Parathyroid adenoma (tissue), 2 donors: ENCODE data around the gene POSTN.

Experiments
- H2AFZ ChIP-seq: fragments of 300-600 bp; sonication (generic); one replicate; pipeline ENCODE4 v1.7.0; 2017; ENCODE audit warnings: antibody characterized with exemption, mild to moderate bottlenecking
- H3K27ac ChIP-seq: fragments of 300-600 bp; sonication (generic); one replicate; pipeline ENCODE4 v1.7.0; 2017
- H3K27me3 ChIP-seq: fragments of 300-600 bp; sonication (generic); one replicate; pipeline ENCODE4 v1.7.0; 2017; ENCODE audit warnings: low read length; ENCODE audit not compliant: control insufficient read depth, insufficient read depth
- H3K36me3 ChIP-seq: fragments of 300-600 bp; sonication (generic); one replicate; pipeline ENCODE4 v1.7.0; 2017; ENCODE audit warnings: low read length; ENCODE audit not compliant: control insufficient read depth, insufficient read depth
- H3K4me1 ChIP-seq: fragments of 300-600 bp; sonication (generic); one replicate; pipeline ENCODE4 v1.7.0; 2017; ENCODE audit warnings: control low read depth
- H3K4me2 ChIP-seq: fragments of 300-600 bp; sonication (generic); one replicate; pipeline ENCODE4 v1.7.0; 2017; ENCODE audit warnings: low read length
- H3K4me3 ChIP-seq: fragments of 300-600 bp; sonication (generic); one replicate; pipeline ENCODE4 v1.7.0; 2017; ENCODE audit warnings: low read depth, low read length
- H3K79me2 ChIP-seq: fragments of 300-600 bp; sonication (generic); one replicate; pipeline ENCODE4 v1.7.0; 2017; ENCODE audit warnings: control low read depth
- H3K9ac ChIP-seq: fragments of 300-600 bp; sonication (generic); one replicate; pipeline ENCODE4 v1.7.0; 2017; ENCODE audit warnings: mild to moderate bottlenecking
- H3K9me3 ChIP-seq: fragments of 300-600 bp; sonication (generic); one replicate; pipeline ENCODE4 v1.7.0; 2017; ENCODE audit warnings: low read length; ENCODE audit not compliant: control insufficient read depth
- TF ChIP-seq, protein P1 (sequence below): fragments of 300-600 bp; sonication (generic); IDR thresholded peaks from one replicate; pipeline ENCODE4 v1.7.0; 2017; ENCODE audit warnings: antibody characterized with exemption, mild to moderate bottlenecking
- donor health status: primary hyperparathyroidism.

The POSTN gene

GRCh38 chr13:37531049-37531448, 67.5 kb downstream of the POSTN start:
- Histone ChIP-seq H3K9me3 (no peaks in the 10 kb centered on the region), H3K4me2 (no peak overlapping the region), H3K4me1 (no peaks in the 10 kb centered on the region), H3K79me2 (no peaks in the 10 kb centered on the region), H3K36me3 (no peaks in the 10 kb centered on the region), H3K27me3 (no peaks in the 10 kb centered on the region), H3K9ac (no peak overlapping the region), H2AFZ (no peak overlapping the region), H3K4me3 (no peak overlapping the region), H3K27ac (no peak overlapping the region)
- TF ChIP-seq, protein P1, sequence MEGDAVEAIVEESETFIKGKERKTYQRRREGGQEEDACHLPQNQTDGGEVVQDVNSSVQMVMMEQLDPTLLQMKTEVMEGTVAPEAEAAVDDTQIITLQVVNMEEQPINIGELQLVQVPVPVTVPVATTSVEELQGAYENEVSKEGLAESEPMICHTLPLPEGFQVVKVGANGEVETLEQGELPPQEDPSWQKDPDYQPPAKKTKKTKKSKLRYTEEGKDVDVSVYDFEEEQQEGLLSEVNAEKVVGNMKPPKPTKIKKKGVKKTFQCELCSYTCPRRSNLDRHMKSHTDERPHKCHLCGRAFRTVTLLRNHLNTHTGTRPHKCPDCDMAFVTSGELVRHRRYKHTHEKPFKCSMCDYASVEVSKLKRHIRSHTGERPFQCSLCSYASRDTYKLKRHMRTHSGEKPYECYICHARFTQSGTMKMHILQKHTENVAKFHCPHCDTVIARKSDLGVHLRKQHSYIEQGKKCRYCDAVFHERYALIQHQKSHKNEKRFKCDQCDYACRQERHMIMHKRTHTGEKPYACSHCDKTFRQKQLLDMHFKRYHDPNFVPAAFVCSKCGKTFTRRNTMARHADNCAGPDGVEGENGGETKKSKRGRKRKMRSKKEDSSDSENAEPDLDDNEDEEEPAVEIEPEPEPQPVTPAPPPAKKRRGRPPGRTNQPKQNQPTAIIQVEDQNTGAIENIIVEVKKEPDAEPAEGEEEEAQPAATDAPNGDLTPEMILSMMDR, result no peak

DNA sequence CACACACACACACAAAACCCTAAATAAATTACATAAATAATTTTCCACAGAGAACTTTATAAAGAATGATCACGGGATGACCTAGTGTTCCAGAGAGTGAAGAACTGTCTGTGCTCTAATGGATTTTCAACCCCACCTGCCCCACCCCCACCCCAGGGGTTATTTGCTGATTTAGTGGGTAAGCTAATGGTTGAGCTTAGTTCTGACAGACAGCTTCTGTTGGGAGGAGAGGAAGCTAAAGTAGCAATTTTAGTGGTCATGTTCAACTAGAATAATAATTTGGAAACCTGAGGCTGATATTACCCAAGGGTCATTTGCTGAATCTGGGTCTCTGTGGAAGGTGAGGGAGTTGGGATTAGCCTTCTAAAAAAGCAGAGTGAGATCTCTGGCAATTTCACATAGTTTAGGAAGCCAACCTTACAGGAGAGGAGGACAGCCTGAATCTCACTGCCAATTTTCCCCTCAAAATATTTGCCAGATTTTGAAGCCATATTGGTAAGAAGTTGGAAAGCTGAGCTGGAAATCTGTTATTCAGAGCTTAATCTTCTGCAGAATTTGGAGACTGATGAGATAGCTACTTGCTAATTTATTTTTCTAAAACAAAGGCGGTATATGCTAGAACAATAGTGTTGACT, 68.7 kb downstream of the POSTN start:
- TF ChIP-seq, protein P1, result no peak
- Histone ChIP-seq H3K4me3 (no peak overlapping the region), H3K79me2 (no peaks in the 10 kb centered on the region), H3K4me1 (no peaks in the 10 kb centered on the region), H3K27ac (no peak overlapping the region), H3K27me3 (no peaks in the 10 kb centered on the region), H3K9ac (no peak overlapping the region), H2AFZ (no peak overlapping the region), H3K4me2 (no peak overlapping the region), H3K36me3 (no peaks in the 10 kb centered on the region), H3K9me3 (no peaks in the 10 kb centered on the region)

- Histone ChIP-seq H3K9me3 (no peaks in the 10 kb centered on the region), H3K36me3 (no peaks in the 10 kb centered on the region), H3K4me3 (no peak overlapping the region), H3K9ac (no peak overlapping the region), H3K4me2 (no peak overlapping the region), H2AFZ (no peak overlapping the region), H3K27me3 (no peaks in the 10 kb centered on the region), H3K27ac (no peak overlapping the region), H3K4me1 (no peaks in the 10 kb centered on the region), H3K79me2 (no peaks in the 10 kb centered on the region)
- TF ChIP-seq, protein P1, result no peak
Measured at GRCh38 chr13:37526710-37527473, 71.7 kb downstream of the POSTN start.

GRCh38 chr13:37515226-37515625, 83.3 kb downstream of the POSTN start:
- H3K27me3 ChIP-seq, result no peaks in the 10 kb centered on the region
- no peak overlapping the region for H3K27ac ChIP-seq
- TF ChIP-seq, protein P1, result no peak
- H2AFZ ChIP-seq, result no peak overlapping the region
- no peak overlapping the region for H3K9ac ChIP-seq
- no peaks in the 10 kb centered on the region for H3K36me3 ChIP-seq
- H3K9me3 ChIP-seq, result no peaks in the 10 kb centered on the region
- H3K4me1 ChIP-seq, result no peaks in the 10 kb centered on the region
- H3K79me2 ChIP-seq, result no peaks in the 10 kb centered on the region
- H3K4me3 ChIP-seq, result no peak overlapping the region
- no peak overlapping the region for H3K4me2 ChIP-seq
